GM18870 (cell line): Measurements from ENCODE around the gene FAM171A2.
"Not testable (repeated sequence)": the region's sequence is repeated elsewhere in the genome, so short reads cannot be mapped to it uniquely, and the experiment has no call there.

Experiments
- ATAC-seq: cut with Tn5 transposase; IDR thresholded peaks from one replicate; pipeline ENCODE4 v1.9.1; 2021; ENCODE audit warnings: moderate library complexity; ENCODE audit not compliant: unreplicated experiment

Gene FAM171A2

DNA sequence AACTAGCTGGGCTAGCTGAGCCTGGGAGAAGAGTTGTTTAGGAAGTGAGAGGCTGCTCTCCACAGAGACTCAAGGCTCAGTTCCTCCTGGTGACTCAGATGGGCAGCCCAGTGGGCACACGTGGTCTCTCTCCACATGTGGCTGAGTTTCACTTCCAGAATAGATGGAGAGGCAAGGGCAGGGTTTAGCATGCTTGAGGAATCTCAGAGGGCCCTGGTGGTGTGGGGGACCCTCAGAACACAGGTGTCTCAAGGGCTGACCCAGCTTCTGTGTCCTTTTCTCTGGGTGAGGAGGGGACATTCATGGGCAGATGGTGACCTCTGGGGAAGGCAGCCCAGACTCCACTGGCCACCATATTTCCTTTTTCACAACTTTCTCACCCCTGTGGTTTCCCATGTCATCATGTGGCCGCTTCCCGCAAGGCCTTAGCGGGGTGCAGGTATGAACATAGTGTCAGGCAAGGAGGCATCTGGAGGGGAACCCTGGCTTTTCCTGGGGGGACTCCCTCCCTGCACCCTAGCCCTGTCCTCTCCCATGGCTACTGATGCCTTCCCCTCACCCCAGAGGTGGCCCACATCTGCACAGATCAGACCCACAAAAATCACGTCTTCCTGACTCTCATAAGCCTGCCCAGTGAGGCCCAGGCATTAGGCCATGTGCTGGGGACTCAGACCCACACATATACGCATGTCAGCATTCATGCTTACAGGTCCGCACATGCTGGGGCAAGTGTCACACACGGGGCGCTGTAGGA, 15.2 kb downstream of the FAM171A2 start:
- peak; percentile 42 for ATAC-seq

DNA sequence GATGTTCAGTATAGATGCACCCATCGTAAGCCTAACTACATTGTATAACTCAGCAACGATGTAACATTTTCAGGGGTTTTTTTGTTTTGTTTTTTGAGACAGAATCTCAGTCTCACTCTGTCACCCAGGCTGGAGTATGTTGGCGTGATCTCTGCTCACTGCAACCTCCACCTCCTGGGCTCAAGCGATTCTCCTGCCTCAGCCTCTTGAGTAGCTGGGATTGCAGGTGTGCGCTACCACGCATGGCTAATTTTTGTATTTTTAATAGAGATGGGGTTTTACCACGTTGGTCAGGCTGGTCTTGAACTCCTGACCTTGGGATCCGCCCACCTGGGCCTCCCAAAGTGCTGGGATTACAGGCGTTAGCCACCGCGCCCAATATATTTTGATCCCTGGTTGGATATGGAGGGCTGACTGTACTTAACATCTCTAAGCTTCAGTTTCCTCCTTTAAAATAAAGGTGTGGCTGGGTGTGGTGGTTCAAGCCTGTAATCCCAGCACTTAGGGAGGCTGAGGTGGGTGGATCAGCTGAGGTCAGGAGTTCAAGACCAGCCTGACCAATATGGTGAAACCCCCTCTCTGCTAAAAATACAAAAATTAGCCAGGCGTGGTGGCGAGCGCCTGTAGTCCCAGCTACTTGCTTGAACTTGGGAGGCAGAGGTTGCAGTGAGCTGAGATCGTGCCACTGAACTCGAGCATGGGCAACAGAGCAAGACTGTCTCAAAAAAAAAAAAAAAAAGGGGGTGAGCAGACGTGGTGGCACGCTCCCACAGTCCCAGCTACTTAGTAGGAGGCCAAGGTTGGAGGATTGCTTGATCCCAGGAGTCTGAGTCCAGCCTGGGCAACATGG, 16.2 kb downstream of the FAM171A2 start:
- peak; percentile 0 for ATAC-seq

- ATAC-seq: no peak
Observed at GRCh38 chr17:44346064-44346844, 17.4 kb downstream of the FAM171A2 start.

GRCh38 chr17:44345454-44346026, 18.1 kb downstream of the FAM171A2 start:
- ATAC-seq: peak; percentile 5

DNA sequence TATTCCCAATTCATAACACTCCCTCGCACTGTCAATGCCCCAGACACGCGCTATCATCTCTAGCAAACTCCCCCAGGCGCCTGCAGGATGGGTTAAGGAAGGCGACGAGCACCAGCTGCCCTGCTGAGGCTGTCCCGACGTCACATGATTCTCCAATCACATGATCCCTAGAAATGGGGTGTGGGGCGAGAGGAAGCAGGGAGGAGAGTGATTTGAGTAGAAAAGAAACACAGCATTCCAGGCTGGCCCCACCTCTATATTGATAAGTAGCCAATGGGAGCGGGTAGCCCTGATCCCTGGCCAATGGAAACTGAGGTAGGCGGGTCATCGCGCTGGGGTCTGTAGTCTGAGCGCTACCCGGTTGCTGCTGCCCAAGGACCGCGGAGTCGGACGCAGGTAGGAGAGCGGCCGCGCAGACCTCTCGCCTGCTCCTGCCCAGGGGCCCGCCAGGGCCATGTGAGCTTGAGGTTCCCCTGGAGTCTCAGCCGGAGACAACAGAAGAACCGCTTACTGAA, 18.7 kb downstream of the FAM171A2 start, which contains the start of gene GRN:
Gene GRN (plus strand): TSS at position 364 of the 515 bp plus-strand sequence. CDS start 3,863 bp downstream, outside the sequence.
- peak; percentile 52 for ATAC-seq

- ATAC-seq: no peak
Observed at GRCh38 chr17:44343510-44344209, 20.0 kb downstream of the FAM171A2 start.

- not testable (repeated sequence) for ATAC-seq
Observed at GRCh38 chr17:44340553-44340952, 23.1 kb downstream of the FAM171A2 start.

DNA sequence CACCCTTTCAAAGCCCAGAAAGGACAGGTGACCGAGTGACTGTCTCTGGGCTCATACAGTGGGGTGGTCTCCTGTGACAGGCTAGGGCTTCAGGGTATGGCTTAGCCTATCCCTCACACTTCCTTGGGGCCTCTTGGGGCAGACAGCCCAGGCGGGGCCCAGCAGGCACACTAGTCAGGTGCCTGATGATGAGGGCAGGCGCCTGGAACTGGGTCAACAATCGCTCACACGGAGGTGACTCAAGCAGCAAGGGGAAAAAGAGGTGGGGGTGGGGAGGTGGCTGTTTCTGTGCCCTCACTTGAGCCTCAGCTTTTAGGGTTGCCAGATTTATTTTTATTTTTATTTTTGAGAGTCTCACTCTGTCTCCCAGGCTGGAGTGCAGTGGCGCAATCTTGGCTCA, 25.0 kb downstream of the FAM171A2 start:
- no peak for ATAC-seq

GRCh38 chr17:44335968-44336367, 27.7 kb downstream of the FAM171A2 start:
- no peak for ATAC-seq

GRCh38 chr17:44335564-44335963, 28.1 kb downstream of the FAM171A2 start:
- no peak for ATAC-seq

DNA sequence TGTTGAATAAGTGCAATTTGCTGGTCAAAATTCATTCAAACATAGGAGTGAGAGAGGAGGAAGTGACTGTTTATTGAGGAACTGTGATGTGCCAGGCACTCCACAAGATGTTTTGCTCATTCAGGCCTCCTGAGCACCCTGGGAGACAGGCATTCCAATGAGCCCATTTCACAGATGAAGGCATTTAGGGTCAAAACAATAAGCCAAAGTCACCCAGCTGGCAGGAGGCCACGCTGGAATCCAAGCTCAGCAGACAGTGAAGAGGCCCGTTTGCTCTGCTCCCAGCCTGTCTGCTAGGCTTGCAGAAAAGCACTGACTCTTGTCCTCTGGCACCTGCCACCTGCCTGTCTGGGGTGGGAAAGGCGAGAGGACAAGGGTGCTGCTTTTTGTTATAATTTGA, 28.9 kb downstream of the FAM171A2 start:
- no peak for ATAC-seq

DNA sequence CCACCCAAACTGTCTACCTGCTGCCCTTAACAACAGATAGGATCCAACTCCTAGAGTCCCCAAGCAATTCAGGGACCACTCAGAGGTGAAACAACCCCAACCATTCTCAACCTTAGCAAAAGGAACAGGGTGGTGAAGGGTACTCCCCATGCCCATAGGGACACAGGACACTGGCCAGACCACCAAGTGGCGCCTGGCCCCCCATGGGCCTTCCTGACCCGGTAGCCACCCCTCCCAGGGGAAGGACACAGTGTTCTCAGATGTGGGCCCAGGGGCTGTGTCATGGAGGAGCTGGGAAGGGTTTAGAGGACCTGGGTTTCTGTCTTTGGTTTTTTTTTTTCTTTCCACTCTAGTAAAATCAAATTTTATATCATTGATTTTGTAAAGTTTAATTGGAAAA, 29.3 kb downstream of the FAM171A2 start:
- ATAC-seq: no peak

DNA sequence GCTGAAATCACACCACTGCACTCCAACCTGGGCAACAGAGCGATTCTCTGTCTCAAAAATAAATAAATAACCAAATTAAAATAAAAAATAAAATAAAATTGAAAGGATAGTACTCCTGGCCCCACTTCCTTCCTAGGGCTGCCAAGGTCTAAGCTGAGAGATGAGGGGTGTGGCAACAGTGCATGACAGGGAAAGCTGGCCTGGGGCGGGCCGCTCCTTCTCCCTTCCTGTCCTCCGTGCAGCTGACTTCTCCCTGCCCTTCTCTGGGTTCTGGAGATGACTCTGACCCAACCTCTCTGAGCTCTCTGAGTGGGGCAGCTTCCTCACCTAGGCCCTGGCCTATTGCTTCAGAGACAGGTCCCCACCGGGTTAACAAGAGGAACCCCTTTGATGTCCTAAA, 30.3 kb downstream of the FAM171A2 start:
- no peak for ATAC-seq

GRCh38 chr17:44331249-44331760, 32.3 kb downstream of the FAM171A2 start:
- no peak for ATAC-seq

GRCh38 chr17:44330263-44330662, 33.4 kb downstream of the FAM171A2 start:
- not testable (repeated sequence) for ATAC-seq

DNA sequence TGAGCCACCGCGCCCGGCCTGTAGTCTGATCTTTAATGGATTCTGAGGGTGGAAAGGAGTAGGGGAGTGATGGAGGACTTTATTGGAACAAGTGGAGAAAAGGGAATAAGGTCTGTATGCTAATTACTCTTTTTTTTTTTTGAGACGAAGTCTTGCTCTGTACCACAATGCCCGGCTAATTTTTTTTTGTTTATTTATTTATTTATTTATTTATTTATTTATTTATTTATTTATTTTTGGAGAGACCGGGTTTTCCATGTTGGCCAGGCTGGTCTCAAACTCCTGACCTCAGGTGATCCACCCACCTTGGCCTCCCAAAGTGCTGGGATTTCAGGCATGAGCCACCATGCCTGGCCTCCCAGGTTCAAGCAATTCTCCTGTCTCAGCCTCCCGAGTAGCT, 34.1 kb downstream of the FAM171A2 start:
- not testable (repeated sequence) for ATAC-seq

- ATAC-seq: no peak
Observed at GRCh38 chr17:44327715-44328449, 35.8 kb downstream of the FAM171A2 start.

- ATAC-seq: no peak
Observed at GRCh38 chr17:44326861-44327444, 36.7 kb downstream of the FAM171A2 start.
